ENCODE measurements around the gene FOXQ1.
"Not testable (repeated sequence)": the region's sequence is repeated elsewhere in the genome, so short reads cannot be mapped to it uniquely, and the experiment has no call there.

The FOXQ1 gene

DNA sequence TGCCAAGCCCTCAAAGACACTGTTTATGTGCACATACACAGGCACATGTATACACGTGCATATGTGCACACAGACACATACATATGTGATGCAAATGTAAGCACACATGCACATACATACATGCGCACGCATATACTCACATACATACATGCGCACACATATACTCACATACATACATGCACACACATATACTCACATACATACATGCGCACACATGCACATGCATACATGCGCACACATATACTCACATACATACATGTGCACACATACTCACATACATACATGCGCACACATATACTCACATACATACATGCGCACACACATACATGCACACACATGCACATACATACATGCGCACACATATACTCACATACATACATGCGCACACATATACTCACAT is 20.5 kb upstream of the FOXQ1 start:
- no peak for DNase-seq

DNA sequence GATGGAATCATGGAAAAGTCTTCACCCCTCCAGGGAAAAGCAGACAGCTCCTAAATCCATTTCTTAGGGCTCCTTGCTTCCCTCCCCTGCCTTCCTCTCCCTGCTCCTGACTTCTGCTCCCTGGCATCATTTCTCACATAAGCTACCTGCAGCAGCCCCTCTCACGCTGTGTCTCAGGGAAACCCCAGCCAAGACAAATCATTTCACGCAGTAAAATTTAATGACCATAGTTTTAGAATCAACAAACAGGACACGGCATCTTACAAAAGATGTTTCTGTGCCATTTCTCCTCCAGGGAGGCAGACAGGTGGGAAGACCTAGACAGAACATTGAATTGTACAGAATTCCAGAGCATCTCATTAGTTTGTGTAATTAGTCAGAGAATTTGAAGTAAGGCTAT is 16.5 kb upstream of the FOXQ1 start:
- DNase-seq = no peak

DNA sequence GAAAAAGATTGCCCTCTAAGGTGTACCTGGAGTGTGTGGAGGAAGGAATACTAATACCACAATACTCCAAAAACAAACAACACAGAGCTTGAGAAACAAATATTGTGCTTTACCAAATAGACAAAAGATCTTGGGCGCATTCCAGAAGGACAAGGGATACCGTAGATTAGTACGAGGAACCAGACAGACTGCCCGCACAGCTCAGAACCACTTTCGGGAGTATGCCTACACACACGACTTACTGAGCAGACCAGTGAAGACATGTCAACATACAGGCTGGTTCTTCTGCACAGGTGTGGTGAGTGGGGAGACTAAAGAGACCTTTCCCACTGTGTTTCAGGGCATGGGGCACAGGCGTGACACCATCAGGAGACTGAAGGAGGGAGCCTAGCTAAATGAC is 15.8 kb upstream of the FOXQ1 start:
- no peak for DNase-seq

DNA sequence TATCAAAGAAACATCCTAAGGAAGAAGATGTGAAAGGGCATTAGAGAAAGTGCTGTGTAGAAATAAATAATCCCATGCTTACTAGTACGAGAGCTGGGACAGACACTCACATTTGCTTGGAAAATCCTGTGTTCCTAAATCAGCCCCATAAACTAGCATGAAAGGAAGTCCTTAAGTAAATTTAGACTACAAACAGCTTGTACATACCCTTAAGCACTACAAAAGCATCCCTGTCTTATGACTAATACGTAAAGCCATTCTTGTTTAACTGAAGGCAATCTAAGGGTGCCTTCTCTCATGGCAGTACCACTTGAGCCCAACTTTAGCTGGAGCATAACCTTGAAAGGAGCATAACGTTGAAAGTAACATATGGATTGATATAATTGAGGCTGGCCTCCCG is 15.4 kb upstream of the FOXQ1 start:
- no peak for DNase-seq

DNA sequence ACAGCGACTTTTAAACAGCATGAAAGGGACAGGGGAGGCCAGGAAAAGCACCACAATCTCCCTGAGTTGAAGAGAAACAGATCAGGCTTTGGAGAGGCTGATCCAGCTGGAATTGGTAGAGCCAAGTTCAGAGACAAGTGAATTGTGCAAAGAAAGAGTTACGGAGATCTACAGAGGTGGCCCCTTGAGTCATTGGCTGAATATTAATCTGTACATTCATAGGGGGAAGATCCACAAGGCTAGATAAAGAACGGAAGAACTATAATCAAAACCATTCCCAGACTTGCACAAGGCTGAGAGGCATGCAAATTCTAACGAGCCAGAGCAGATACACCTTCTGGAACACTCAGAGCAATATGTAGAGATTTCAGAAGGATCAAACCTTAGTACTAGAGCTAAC is 14.2 kb upstream of the FOXQ1 start:
- no peak for DNase-seq

DNA sequence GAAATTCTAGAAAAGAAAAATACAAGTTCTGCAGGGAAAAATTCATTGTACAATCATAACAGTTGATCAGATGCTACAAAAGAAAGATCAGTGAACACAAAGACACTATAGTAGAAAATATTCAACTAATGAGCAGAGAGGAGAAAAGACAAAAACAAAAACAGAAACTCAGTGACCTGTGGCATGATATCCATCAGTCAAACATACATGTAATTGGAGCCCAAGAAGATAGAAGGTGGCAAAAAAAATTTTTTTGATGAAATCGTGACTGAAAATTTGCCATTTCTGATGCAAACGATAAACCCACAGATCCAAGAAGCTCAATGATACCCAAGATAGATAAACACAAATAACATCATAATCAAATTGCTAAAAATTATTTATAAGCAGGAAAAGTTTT is 13.1 kb upstream of the FOXQ1 start:
- no peak for DNase-seq

DNA sequence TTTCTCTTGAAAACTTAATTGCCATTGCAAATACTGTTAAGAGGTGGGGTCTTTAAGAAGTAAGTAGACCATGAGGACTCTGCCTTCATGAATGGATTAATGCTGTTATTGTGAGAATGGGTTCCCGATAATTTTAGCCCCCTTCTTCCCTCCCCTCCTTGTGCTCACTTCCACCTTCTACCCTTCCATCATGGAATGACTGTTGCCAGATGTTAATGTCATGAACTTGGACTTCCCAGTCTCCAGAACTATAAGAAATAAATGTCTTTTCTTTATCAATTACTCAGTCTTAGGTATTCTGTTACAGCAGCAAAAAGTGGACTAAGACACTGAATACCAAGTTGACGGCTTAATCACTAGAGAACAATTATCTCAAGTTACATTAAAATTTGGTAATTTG is 5.8 kb upstream of the FOXQ1 start:
- no peak for DNase-seq

DNA sequence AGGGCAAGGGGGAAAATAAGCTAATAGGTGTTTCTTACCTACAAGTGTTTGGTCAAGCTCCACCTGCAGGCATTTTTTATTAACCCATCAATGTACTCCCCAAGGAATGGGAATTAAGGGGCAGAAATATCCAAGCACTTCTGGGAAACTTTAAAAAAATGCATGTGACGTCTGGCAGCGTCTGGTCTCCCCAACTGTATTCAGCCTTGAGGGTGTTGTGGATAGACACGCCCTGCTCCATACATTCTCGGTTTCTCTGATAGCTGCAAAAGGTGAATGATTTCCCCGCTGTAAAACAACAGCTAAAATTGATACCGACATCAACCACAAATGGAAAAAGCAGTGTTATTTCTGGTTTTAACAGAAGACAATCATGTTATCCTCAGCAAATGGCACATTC is 2.5 kb upstream of the FOXQ1 start:
- no peak for DNase-seq

DNA sequence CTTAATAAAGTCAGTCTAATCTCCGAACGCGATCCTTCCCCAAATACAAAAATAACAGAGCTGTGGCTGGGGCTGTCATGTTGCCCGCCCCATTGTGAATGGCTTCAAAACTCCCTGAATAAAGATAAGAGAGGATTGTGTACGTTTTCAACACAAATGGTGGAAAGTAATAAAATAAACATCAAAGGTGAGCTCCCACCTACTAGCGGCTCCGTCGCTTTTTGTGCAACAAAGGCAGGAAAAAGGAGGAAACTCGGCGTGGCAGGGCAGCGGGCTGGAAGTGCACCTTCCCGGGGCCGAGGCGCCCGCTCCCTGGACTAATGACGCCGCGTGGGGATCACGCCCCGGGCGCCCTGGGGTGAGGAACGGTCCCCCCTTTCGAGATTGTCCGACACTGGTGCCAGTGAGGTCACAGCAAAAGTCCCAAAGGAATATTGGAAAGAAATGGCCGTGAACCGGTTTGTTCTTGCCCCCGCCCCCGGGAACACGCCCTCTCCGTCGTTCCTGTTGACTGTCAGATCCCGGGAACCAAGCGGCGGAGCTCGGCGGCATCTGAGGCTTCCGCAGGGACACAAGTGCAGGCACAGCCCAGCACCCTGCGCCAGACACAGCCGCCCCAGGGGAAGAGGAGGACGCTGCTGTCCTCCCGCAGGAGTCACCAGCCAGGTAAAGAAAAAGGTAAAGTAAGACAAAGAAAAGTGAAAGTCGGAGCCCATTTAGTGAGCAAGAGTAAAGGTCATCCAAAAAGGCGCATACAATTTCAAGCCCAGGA is 1.1 kb upstream of the FOXQ1 start:
- DNase-seq = no peak

DNA sequence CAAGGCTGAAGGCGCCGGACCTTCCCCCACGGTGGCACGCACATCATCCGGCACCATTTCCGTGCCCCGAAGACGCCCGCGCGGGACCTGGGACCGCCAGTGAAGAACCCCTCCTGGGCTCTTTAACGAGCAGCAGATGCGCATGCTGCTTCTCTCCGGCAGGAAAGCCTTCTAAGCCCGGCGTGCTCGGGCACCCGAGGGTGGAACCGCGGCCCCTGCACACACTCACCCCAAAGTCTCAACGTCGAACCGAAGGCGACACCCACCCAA is 240 bp downstream of the FOXQ1 start:
- no peak for DNase-seq

DNA sequence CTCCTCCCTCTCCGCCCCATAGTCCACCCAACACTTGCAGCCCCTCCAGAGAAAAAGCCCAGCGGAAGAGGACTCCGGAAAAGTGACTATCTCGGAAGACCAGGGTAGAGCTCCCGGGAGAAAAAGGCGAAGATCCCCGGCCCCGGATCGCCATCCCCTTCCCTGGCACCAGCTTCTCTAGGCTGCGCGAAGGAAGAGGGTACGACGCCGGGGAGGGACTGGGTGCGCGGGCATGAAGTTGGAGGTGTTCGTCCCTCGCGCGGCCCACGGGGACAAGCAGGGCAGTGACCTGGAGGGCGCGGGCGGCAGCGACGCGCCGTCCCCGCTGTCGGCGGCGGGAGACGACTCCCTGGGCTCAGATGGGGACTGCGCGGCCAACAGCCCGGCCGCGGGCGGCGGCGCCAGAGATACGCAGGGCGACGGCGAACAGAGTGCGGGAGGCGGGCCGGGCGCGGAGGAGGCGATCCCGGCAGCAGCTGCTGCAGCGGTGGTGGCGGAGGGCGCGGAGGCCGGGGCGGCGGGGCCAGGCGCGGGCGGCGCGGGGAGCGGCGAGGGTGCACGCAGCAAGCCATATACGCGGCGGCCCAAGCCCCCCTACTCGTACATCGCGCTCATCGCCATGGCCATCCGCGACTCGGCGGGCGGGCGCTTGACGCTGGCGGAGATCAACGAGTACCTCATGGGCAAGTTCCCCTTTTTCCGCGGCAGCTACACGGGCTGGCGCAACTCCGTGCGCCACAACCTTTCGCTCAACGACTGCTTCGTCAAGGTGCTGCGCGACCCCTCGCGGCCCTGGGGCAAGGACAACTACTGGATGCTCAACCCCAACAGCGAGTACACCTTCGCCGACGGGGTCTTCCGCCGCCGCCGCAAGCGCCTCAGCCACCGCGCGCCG is 822 bp downstream of the FOXQ1 start:
- DNase-seq = no peak

DNA sequence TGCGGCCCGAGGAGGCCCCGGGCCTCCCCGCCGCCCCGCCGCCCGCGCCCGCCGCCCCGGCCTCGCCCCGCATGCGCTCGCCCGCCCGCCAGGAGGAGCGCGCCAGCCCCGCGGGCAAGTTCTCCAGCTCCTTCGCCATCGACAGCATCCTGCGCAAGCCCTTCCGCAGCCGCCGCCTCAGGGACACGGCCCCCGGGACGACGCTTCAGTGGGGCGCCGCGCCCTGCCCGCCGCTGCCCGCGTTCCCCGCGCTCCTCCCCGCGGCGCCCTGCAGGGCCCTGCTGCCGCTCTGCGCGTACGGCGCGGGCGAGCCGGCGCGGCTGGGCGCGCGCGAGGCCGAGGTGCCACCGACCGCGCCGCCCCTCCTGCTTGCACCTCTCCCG is 1.5 kb downstream of the FOXQ1 start:
- no peak for DNase-seq

DNA sequence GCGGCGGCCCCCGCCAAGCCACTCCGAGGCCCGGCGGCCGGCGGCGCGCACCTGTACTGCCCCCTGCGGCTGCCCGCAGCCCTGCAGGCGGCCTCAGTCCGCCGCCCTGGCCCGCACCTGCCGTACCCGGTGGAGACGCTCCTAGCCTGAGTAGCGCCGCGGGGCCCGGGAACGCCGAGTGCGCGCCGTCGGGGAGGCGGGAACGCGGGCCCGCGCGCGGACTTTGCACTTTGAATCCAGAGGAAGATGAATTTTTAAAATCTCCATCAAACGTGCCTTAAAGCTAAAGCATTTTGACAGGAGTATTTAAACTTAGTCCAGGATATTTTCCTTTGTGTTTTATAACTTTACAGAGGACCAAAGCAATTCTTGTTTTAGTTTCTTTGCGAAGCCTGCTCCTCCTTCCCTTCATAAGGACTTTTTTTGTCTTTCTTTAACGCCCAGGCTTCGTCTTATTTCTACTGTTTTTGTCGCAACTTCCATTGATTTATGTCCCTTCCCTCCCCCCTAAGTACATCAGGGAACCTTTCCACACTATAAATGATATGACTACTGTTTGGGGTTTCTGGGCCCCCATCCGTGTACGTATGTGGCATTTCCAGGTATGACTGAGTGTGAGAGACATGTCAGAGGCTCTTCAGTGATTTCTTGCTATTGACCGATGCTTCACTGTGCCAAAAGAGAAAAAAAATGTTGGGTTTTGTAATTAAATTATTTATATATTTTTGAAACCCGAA is 2.0 kb downstream of the FOXQ1 start:
- DNase-seq = no peak

DNA sequence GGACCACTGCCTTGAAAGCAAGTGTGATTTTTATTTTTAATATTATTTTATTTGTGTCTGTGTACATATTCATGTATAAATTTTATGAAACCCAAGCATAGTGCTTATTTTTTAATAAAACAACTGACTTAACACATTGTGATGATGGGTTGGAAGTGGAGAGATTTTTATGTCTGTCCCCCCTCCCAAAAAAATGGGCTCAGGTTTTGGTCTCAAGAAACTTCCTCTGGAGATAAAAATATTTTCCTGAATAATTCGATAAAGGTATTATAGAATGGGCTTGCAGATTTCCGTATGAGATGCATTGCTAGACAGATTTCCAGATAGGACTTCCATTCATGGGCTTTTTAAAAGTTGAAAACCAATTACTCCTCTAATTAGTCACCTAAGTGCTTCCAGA is 2.7 kb downstream of the FOXQ1 start:
- DNase-seq = no peak

DNA sequence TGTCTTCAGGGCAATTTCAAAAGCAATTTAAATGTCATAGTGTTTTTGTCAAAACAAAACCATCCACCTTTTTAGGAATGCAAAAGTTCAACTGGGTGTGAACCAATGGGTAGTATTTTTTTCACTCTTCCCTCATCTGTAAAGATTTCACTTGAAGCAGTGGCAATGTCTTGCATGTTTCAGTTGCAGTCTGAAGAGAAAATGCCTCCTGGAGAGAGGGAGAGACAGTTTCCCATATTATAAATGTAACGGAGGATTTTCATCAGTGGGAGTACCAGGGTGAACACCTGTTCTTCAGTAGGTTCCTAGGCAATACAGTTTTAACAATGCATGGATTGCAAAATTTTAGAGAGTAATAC is 3.3 kb downstream of the FOXQ1 start:
- no peak for DNase-seq

DNA sequence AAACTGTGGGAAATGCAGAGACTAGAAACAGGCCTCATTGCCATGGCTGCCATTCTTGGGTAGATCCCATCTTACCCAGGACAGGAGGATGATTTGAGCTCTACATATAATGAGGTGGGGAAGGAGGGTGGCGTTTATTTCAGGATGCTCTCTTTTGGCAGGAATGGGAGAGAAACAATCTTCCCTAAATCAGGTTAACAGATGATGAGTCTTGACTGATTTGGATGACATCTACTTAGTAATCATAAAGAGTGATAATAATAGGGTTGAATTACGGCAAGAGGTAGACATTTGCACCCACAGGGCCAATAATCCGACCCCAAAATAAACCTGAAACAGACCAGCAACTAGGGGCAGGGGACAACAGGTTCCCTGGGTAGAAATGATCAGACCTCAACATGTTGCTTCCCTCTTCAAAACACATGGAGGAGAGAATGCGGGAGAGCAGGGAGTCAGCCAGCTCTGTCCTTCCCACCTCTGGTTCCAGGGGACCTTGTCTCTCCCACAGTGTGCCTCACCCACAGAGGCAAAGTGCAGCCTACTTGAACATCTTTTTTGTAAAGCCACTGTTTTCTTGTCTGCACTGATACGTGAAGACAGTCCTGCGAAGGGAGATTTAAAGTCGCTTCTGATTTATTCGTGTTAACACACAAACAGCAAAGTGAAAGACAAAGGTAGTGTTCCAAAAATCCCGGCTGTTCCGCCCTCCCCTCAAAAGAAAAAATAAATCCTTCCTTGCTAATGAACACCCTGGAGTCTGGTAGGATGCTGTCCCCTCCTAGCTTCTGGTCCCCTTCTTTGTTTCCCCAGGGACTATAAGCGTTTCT is 3.9 kb downstream of the FOXQ1 start:
- DNase-seq = no peak

DNA sequence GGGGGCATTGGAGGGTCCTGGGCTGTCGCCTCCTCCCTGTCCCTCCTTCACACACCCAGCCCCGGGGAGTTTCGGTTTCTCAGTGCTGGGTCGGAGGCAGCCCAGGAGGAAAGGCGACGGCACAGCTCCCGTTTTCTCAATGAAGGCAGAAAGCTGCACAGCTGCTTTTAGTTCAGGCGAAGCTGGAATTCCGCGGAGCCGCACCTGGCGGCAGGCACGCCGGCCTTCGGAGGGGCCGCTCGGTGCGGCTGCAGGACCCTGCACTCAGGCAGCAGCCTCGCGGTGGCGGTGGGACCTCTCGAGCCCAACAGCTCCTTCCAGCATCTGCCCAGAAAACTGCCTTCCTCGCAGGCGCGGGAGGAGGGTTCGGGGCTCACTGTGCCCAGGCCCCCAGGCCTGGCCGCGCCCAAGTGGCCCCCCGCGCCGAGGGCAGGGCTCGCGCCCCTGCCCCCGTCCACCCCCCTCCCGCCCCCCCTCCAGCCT is 4.6 kb downstream of the FOXQ1 start:
- no peak for DNase-seq

DNA sequence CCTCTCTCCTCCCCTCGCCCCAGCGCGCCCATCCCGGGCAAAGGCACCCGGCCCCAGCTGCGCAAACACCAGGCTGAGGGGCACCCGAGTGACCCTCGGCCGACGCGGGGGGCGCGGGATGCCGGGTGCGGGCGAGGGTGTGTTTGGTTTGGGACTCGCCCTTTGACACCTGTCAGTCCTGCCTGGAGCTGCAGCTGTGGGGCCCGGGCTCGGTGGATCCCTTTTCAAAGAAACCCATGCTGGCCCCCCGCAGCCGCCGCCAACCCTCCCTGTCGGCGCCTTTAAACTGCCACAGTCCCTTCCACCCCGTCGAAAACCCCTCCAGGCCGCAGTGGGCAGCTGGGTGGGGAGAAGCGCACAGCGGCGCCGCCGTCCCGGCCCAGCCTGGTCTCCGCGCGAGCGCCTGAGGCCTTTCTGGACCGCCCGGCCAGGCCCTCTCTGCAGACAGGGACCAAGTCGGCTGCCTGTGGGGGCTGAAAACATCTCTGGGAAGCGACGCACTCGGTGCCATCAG is 5.5 kb downstream of the FOXQ1 start:
- DNase-seq = no peak

DNA sequence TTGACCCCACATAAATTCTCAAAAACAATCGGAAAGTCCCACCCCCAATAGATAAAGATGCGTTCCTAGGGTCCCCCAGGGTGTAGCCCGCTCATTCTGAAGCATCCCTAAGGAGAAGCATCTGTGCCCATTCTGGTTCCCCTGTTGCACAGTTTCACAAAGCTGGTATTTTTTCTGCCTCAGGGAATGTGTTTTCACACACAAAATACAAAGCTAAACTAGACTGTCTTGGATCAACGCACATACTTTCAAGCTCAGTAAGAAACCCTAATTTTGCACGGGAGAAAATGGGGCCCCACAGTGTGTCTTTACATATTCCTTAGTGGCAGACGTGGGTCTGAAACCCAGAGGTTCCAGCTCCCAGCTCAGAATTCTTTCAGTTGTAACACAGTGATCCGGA is 6.1 kb downstream of the FOXQ1 start:
- DNase-seq = no peak

DNA sequence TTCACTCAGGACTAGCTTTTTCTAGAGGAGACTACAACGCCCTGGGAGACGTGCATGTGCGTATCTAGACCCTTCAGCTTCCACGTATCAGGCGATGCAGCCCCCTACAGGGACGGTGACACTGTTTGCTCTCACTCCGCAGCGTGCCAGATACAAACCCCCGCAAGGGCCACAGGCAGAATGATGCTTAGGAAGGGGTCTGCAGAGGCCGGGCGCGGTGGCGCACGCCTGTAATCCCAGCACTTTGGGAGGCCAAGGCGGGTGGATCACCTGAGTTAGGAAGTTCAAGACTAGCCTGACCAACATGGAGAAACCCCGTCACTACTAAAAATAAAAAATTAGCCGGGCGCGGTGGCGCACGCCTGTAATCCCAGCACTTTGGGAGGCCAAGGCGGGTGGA is 6.7 kb downstream of the FOXQ1 start:
- DNase-seq = not testable (repeated sequence)

DNA sequence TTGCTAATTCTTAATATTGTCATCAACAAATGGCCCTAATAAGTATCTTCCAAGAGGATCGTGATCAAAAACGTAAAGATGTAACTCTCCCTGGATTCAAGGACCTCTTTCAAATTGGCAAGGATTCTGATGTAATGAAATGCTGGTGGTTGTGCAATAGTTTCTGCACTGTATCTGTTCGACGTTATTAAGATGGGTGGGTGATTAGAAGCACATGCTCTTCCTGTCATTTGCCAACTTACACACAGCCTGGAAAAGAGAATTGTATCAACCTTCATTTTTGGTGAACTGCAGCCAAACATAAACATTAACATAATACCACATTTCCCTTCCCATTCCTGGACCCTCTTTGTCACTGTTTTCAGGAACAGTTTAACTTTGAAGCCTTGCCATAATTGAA is 9.8 kb downstream of the FOXQ1 start:
- no peak for DNase-seq

DNA sequence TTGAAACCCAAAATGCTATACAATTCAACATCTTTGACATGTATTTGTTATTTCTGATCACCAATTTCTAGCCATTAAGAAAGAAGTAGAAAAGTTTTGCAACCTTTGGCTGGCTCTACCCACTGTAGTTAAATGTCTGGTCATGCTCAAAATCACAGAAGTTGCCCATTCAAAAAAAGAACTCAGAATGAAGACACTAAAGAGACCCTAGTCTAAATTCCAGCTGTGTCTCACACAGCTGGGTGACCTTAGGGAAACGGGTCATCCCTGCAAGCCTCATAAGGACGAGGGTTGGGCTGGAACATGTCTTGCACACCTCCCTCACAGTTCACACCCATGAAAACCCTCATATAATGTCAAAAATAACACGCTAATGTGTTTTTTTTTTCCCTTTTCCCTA is 10.3 kb downstream of the FOXQ1 start:
- DNase-seq = no peak

DNA sequence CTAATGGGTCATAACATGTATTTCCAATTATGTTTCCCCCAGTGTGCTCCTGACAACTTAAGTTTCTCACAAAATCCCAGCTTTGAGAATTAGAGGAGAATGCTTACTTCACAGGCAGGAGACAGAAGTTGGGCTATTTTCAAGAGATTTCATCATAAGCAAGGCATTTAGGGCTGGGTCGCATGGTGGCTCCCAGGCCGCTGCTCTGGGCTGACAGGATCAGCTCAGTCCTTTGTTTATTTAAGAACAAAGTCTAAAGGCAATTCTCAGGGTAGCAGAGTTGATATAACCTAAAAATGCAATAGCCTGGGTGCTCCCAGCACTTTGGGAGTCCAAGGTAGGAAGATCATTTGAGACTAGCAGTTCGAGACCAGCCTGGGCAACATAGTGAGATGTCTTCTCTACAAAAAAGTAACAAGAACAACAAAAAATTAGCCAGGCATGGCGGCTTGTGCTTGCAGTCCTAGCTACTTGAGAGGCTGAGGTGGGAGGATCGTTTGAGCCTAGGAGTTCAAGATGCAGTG is 10.9 kb downstream of the FOXQ1 start:
- no peak for DNase-seq

Measured in NCI-H2171 treated with DMSO at 0.1 percent for 48 hours (cell line).